Medulla oblongata (tissue), 1 donor: ENCODE results near the gene HSD3B7.
"Not testable (repeated sequence)": the region's sequence is repeated elsewhere in the genome, so short reads cannot be mapped to it uniquely, and the experiment has no call there.

Experiments used
- DNase-seq: peaks from one replicate; pipeline ENCODE4 v3.0.0-alpha.2; 2015; ENCODE audit errors: extremely low spot score

HSD3B7 gene

GRCh38 chr16:30984669-30985400 is at the start of gene HSD3B7:
TSS of gene HSD3B7 (plus strand) at chr16:30985207. CDS start at chr16:30985659, 452 bp downstream.
- DNase-seq, result peak; percentile 83

GRCh38 chr16:30937692-30938091 is 47.3 kb upstream of the HSD3B7 start:
- DNase-seq, result no peak

GRCh38 chr16:30939571-30939970 is 45.4 kb upstream of the HSD3B7 start:
- not testable (repeated sequence) for DNase-seq

GRCh38 chr16:30941600-30942425 is 43.2 kb upstream of the HSD3B7 start:
- peak; percentile 63 for DNase-seq

- DNase-seq, result no peak
Observed at GRCh38 chr16:30942426-30942806, 42.6 kb upstream of the HSD3B7 start.

- DNase-seq, result no peak
Observed at GRCh38 chr16:30944352-30944751, 40.7 kb upstream of the HSD3B7 start.

GRCh38 chr16:30946671-30947540 is 38.1 kb upstream of the HSD3B7 start:
- no peak for DNase-seq

- no peak for DNase-seq
Observed at GRCh38 chr16:30947541-30947858, 37.5 kb upstream of the HSD3B7 start.

- DNase-seq, result peak; percentile 97
Observed at GRCh38 chr16:30947859-30948666, 36.9 kb upstream of the HSD3B7 start.

GRCh38 chr16:30948667-30949649 is 36.0 kb upstream of the HSD3B7 start, which contains the start of gene ORAI3:
TSS of gene ORAI3 (plus strand) at chr16:30949068. CDS start at chr16:30949290, 222 bp downstream.
- peak; percentile 83 for DNase-seq

- DNase-seq, result peak; percentile 54
Observed at GRCh38 chr16:30949650-30950515, 35.1 kb upstream of the HSD3B7 start.

GRCh38 chr16:30950516-30951065 is 34.4 kb upstream of the HSD3B7 start:
- no peak for DNase-seq

- no peak for DNase-seq
Observed at GRCh38 chr16:30951193-30951592, 33.8 kb upstream of the HSD3B7 start.

- DNase-seq, result no peak
Observed at GRCh38 chr16:30951750-30952149, 33.3 kb upstream of the HSD3B7 start.

- DNase-seq, result no peak
Observed at GRCh38 chr16:30953111-30953510, 31.9 kb upstream of the HSD3B7 start.

GRCh38 chr16:30953511-30954124 is 31.4 kb upstream of the HSD3B7 start:
- DNase-seq, result peak; percentile 82

GRCh38 chr16:30954993-30955392 is 30.0 kb upstream of the HSD3B7 start:
- DNase-seq, result no peak
